ENCODE measurements around the gene SRD5A1.
"Not testable (repeated sequence)": the region's sequence is repeated elsewhere in the genome, so short reads cannot be mapped to it uniquely, and the experiment has no call there.

The SRD5A1 gene

GRCh38 chr5:6645571-6646362 lies 12.5 kb downstream of the SRD5A1 start:
- DNase-seq (ENCODE audit: low spot score): not testable (repeated sequence)

GRCh38 chr5:6649186-6649585 lies 15.9 kb downstream of the SRD5A1 start:
- DNase-seq (ENCODE audit: low spot score): no peak

GRCh38 chr5:6649681-6650080 lies 16.4 kb downstream of the SRD5A1 start:
- no peak for DNase-seq (ENCODE audit: low spot score)

- no peak for DNase-seq (ENCODE audit: low spot score)
Measured at GRCh38 chr5:6652025-6652424, 18.8 kb downstream of the SRD5A1 start.

- no peak for DNase-seq (ENCODE audit: low spot score)
Measured at GRCh38 chr5:6655432-6655831, 22.2 kb downstream of the SRD5A1 start.

- no peak for DNase-seq (ENCODE audit: low spot score)
Measured at GRCh38 chr5:6656680-6657079, 23.4 kb downstream of the SRD5A1 start.

GRCh38 chr5:6659941-6660684 lies 26.9 kb downstream of the SRD5A1 start:
- no peak for DNase-seq (ENCODE audit: low spot score)

GRCh38 chr5:6660688-6661087 lies 27.4 kb downstream of the SRD5A1 start:
- DNase-seq (ENCODE audit: low spot score): no peak

- no peak for DNase-seq (ENCODE audit: low spot score)
Measured at GRCh38 chr5:6666762-6667161, 33.5 kb downstream of the SRD5A1 start.

GRCh38 chr5:6667648-6668047 lies 34.4 kb downstream of the SRD5A1 start:
- no peak for DNase-seq (ENCODE audit: low spot score)

GRCh38 chr5:6668717-6669116 lies 35.5 kb downstream of the SRD5A1 start:
- DNase-seq (ENCODE audit: low spot score): not testable (repeated sequence)

- DNase-seq (ENCODE audit: low spot score): no peak
Measured at GRCh38 chr5:6673031-6673430, 39.8 kb downstream of the SRD5A1 start.

GRCh38 chr5:6673963-6674362 lies 40.7 kb downstream of the SRD5A1 start:
- DNase-seq (ENCODE audit: low spot score): no peak

GRCh38 chr5:6674421-6674820 lies 41.2 kb downstream of the SRD5A1 start:
- DNase-seq (ENCODE audit: low spot score): no peak

- DNase-seq (ENCODE audit: low spot score): no peak
Measured at GRCh38 chr5:6674886-6675285, 41.6 kb downstream of the SRD5A1 start.

GRCh38 chr5:6675784-6676491 lies 42.7 kb downstream of the SRD5A1 start:
- DNase-seq (ENCODE audit: low spot score): no peak

GRCh38 chr5:6676702-6677101 lies 43.5 kb downstream of the SRD5A1 start:
- no peak for DNase-seq (ENCODE audit: low spot score)

- DNase-seq (ENCODE audit: low spot score): no peak
Measured at GRCh38 chr5:6678385-6678784, 45.1 kb downstream of the SRD5A1 start.

GRCh38 chr5:6680922-6681321 lies 47.7 kb downstream of the SRD5A1 start:
- DNase-seq (ENCODE audit: low spot score): no peak

- no peak for DNase-seq (ENCODE audit: low spot score)
Measured at GRCh38 chr5:6681682-6682081, 48.4 kb downstream of the SRD5A1 start.

GRCh38 chr5:6682239-6682638 lies 49.0 kb downstream of the SRD5A1 start:
- DNase-seq (ENCODE audit: low spot score): no peak

- no peak for DNase-seq (ENCODE audit: low spot score)
Measured at GRCh38 chr5:6683241-6683640, 50.0 kb downstream of the SRD5A1 start.

GRCh38 chr5:6684075-6684474 lies 50.8 kb downstream of the SRD5A1 start:
- DNase-seq (ENCODE audit: low spot score): no peak
